Neural progenitor cell (in vitro differentiated cells): ENCODE measurements around the gene WDPCP.
"Not testable (repeated sequence)": the region's sequence is repeated elsewhere in the genome, so short reads cannot be mapped to it uniquely, and the experiment has no call there.

Experiments used
- CTCF ChIP-seq: fragments of 200-600 bp; sonication (generic); IDR thresholded peaks from 2 replicates; pipeline ENCODE4 v1.5.1; 2017; ENCODE audit warnings: antibody characterized with exemption, mild to moderate bottlenecking
- EZH2phosphoT487 ChIP-seq: fragments of 200-600 bp; sonication (generic); IDR thresholded peaks from 2 replicates; pipeline ENCODE4 v1.6.1; 2017; ENCODE audit warnings: antibody characterized with exemption

GRCh38 chr2:63557819-63558218, 30.5 kb downstream of the WDPCP start:
- not testable (repeated sequence) for TF ChIP-seq EZH2phosphoT487, CTCF
